ENCODE measurements around the gene DNAAF9. TPM values are rescaled to one million over a fixed set of nuclear protein-coding genes. Genes with fewer than 3 reads are reported as not detected.
"Not testable (repeated sequence)": the region's sequence is repeated elsewhere in the genome, so short reads cannot be mapped to it uniquely, and the experiment has no call there.

Gene DNAAF9
- total RNA-seq, 1 donor from 2014 or later, result 17.8 TPM

DNA sequence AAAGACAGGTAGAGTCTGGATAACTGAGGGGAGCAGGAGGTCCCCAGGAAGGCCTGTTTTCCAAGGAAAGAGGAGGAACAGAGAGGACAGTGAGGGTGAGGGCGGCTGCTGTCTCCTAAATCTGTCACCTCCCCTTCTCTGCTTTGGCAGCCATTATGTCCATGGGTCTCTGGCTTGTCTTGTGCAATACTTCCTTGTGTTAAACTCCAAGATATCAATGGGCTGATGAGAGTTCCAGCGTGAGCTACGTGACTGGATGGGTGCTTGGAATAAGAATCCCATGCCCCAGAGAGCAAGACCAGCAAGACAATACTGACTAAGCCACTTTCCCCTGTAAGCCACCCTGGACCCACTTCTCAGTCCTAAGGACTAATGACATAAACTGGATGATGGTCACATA, 26.3 kb upstream of the DNAAF9 start:
- H3K27ac Mint-ChIP-seq (ENCODE audit: unreplicated experiment), result no peak overlapping the region

DNA sequence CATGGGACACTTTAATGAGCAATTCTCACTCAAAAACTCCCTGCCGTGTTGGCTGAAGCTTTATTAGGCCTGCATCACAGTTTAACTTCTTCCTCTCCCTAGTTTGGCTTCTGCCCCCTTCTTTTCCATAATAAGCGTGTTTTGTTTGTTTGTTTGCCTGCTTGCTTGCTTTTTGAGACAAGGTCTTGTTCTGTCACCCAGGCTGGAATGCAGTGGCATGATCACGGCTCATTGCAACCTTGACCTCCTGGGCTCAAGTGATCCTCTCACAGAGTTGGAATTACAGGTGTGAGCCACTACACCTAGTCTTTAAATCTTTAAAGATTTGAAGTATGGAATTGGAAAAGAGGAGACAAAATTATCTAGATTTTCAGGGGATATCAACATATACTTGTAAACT, 25.4 kb upstream of the DNAAF9 start:
- H3K27me3 Mint-ChIP-seq (ENCODE audit: low read depth), result peaks cover 1% of the 10 kb centered on the region
- H3K27ac Mint-ChIP-seq (ENCODE audit: unreplicated experiment), result no peak overlapping the region
- no peak for DNase-seq (ENCODE audit: low spot score)
- H3K4me3 Mint-ChIP-seq (ENCODE audit: unreplicated experiment), result no peak overlapping the region
- no peaks in the 10 kb centered on the region for H3K36me3 Mint-ChIP-seq (ENCODE audit: low read depth)
- no peaks in the 10 kb centered on the region for H3K9me3 Mint-ChIP-seq (ENCODE audit: low read depth)
- TF ChIP-seq, protein P1, sequence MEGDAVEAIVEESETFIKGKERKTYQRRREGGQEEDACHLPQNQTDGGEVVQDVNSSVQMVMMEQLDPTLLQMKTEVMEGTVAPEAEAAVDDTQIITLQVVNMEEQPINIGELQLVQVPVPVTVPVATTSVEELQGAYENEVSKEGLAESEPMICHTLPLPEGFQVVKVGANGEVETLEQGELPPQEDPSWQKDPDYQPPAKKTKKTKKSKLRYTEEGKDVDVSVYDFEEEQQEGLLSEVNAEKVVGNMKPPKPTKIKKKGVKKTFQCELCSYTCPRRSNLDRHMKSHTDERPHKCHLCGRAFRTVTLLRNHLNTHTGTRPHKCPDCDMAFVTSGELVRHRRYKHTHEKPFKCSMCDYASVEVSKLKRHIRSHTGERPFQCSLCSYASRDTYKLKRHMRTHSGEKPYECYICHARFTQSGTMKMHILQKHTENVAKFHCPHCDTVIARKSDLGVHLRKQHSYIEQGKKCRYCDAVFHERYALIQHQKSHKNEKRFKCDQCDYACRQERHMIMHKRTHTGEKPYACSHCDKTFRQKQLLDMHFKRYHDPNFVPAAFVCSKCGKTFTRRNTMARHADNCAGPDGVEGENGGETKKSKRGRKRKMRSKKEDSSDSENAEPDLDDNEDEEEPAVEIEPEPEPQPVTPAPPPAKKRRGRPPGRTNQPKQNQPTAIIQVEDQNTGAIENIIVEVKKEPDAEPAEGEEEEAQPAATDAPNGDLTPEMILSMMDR (IDR thresholded peaks at IDR 0.05), result no peak
- peaks cover 4% of the 10 kb centered on the region for H3K4me1 Mint-ChIP-seq (ENCODE audit: low read depth)

More for the DNA sequence above, 26.3 kb upstream of the DNAAF9 start:
- H3K27me3 Mint-ChIP-seq (ENCODE audit: low read depth), result peaks cover 2% of the 10 kb centered on the region
- no peaks in the 10 kb centered on the region for H3K9me3 Mint-ChIP-seq (ENCODE audit: low read depth)
- H3K4me3 Mint-ChIP-seq (ENCODE audit: unreplicated experiment), result no peak overlapping the region
- no peaks in the 10 kb centered on the region for H3K36me3 Mint-ChIP-seq (ENCODE audit: low read depth)
- H3K4me1 Mint-ChIP-seq (ENCODE audit: low read depth), result peaks cover 4% of the 10 kb centered on the region
- DNase-seq (ENCODE audit: low spot score), result no peak
- TF ChIP-seq, protein P1 (IDR thresholded peaks at IDR 0.05), result no peak

DNA sequence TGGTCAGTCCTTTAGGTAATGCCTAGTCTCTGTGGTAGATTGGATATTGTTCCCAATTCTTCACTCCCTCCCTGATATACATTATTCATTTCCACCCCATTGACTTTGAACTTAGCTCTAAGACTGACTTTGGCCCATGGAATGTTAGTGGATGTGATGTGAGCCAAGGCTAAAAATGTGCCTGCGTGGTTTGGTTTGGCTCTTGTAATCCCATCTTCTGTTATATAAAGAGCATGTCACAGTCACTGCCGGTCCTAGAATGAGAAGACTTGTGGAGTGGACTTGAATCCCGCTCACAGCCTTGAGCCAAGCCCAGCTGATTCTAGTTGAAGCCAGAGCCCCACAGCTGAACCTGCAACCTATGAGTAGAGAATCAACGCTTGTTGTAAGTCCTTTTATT, 23.6 kb upstream of the DNAAF9 start:
- Mint-ChIP-seq H3K27ac (ENCODE audit: unreplicated experiment) (no peak overlapping the region), H3K4me3 (ENCODE audit: unreplicated experiment) (no peak overlapping the region), H3K27me3 (ENCODE audit: low read depth) (peaks cover 1% of the 10 kb centered on the region), H3K36me3 (ENCODE audit: low read depth) (no peaks in the 10 kb centered on the region), H3K4me1 (ENCODE audit: low read depth) (peaks cover 4% of the 10 kb centered on the region), H3K9me3 (ENCODE audit: low read depth) (no peaks in the 10 kb centered on the region)
- no peak for DNase-seq (ENCODE audit: low spot score)
- TF ChIP-seq, protein P1 (IDR thresholded peaks at IDR 0.05), result no peak

DNA sequence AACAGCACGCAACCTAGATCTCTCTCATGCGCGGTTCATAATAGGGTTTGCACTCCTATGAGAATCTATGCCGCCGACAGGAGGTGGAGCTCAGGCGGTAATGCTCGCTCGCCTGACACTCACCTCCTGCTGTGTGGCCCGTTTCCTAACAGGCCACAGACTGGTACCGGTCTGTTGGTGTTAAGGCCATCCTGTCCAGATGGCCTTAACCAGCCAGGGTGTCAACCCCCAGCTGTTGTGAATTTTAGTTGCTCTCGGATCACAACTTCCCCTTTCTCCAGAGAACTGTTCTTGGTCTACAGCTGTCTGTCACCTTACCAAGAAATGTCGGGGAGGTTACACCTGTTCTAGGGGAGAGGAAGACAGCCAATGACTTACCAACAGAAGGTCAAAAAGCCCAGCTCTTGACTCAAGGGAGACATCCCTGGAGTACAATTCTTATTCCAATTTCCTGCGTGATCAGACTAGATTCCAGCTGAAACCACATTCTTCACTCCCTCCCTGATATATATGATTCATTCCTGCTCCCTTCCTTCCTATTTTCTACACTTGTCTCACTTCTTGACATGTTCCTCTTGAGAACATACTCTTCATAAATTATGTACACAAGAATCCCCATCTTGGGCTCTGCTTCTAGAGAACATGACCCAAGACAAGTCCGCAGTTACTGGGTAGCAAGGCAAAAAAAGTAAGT, 23.1 kb upstream of the DNAAF9 start:
- Mint-ChIP-seq H3K9me3 (ENCODE audit: low read depth) (no peaks in the 10 kb centered on the region), H3K27ac (ENCODE audit: unreplicated experiment) (peak overlapping the region; percentile 27)
- no peak for DNase-seq (ENCODE audit: low spot score)

DNA sequence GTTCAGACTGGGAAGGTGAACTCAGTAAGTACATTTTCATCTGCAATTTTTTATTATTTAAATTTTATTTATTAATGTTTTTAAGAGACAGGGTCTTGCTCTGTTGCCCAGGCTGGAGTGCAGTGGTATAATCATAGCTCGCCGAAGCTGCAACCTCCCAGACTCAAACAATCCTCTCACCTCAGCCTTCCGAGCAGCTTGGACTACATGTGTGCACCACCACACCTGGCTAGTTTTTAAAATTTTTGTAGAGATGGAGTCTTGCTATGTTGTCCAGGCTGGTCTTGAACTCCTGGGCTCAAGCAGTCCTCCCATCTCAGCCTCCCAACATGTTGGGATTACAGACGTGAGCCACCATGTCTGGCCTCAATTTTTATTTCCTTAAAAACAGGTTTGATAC, 19.3 kb upstream of the DNAAF9 start:
- H3K4me3 Mint-ChIP-seq (ENCODE audit: unreplicated experiment); H3K27me3 Mint-ChIP-seq (ENCODE audit: low read depth); H3K36me3 Mint-ChIP-seq (ENCODE audit: low read depth); H3K27ac Mint-ChIP-seq (ENCODE audit: unreplicated experiment); DNase-seq (ENCODE audit: low spot score); H3K9me3 Mint-ChIP-seq (ENCODE audit: low read depth); H3K4me1 Mint-ChIP-seq (ENCODE audit: low read depth): not testable (repeated sequence)

More for the DNA sequence above, 23.1 kb upstream of the DNAAF9 start:
- no peak overlapping the region for H3K4me3 Mint-ChIP-seq (ENCODE audit: unreplicated experiment)
- H3K27me3 Mint-ChIP-seq (ENCODE audit: low read depth), result peaks cover 1% of the 10 kb centered on the region
- peaks cover 4% of the 10 kb centered on the region for H3K4me1 Mint-ChIP-seq (ENCODE audit: low read depth)
- TF ChIP-seq, protein P1 (IDR thresholded peaks at IDR 0.05), result no peak
- no peaks in the 10 kb centered on the region for H3K36me3 Mint-ChIP-seq (ENCODE audit: low read depth)

DNA sequence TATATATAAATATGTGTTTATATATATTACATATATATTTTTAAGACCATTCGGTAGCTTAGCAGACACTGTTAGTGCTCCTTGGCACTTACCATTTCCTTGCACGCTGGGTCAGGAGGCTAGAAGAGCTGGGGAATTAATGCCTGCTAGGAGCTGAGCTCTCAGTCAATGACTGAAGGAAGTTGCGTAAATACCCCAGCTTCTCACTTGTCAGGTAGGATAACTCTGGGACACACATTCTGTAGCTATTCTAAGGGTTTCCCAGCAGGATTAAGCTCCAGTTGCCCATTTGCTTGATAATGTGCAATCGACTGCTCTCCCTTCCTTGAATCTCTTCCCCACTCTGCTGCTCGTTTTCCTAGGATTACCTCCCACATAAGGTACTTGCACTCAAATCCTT, 15.7 kb upstream of the DNAAF9 start:
- H3K9me3 Mint-ChIP-seq (ENCODE audit: low read depth), result no peaks in the 10 kb centered on the region
- H3K4me3 Mint-ChIP-seq (ENCODE audit: unreplicated experiment), result no peak overlapping the region
- H3K36me3 Mint-ChIP-seq (ENCODE audit: low read depth), result no peaks in the 10 kb centered on the region
- TF ChIP-seq, protein P1 (IDR thresholded peaks at IDR 0.05), result no peak
- no peaks in the 10 kb centered on the region for H3K4me1 Mint-ChIP-seq (ENCODE audit: low read depth)
- DNase-seq (ENCODE audit: low spot score), result no peak
- no peak overlapping the region for H3K27ac Mint-ChIP-seq (ENCODE audit: unreplicated experiment)
- H3K27me3 Mint-ChIP-seq (ENCODE audit: low read depth), result no peaks in the 10 kb centered on the region
